NCI-H748 treated with DMSO at 0.1 percent for 48 hours (cell line): ENCODE measurements around the gene CLDN10.
"Not testable (repeated sequence)": the region's sequence is repeated elsewhere in the genome, so short reads cannot be mapped to it uniquely, and the experiment has no call there.

Source experiments
- DNase-seq: peaks from one replicate; lab custom pipeline; 2025; lab: John Stamatoyannopoulos, UW

The CLDN10 gene

DNA sequence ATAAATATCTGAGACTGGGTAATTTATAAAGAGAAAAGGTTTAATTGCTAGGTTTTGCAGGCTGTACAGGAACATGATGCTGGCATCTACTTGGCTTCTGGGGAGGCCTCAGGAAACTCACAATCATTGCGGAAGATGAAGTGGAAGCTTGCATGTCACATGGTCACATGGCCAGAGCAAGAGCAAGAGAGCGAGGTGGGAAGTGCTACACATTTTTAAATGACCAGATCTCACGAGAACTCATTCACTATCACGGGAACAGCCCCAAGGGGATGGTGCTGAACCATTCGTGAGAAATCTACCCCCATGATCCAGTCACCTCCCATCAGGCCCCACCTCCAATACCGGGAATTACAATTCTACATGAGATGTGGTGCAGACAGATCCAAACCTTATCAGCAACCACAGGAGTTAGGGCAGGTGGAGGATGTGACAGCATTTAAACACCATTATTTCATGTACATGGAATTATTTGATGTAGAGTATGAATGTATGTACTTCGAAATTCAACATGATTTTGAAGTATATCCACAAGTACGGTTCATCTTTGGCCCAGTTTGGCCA is 10.5 kb upstream of the CLDN10 start:
- no peak for DNase-seq

DNA sequence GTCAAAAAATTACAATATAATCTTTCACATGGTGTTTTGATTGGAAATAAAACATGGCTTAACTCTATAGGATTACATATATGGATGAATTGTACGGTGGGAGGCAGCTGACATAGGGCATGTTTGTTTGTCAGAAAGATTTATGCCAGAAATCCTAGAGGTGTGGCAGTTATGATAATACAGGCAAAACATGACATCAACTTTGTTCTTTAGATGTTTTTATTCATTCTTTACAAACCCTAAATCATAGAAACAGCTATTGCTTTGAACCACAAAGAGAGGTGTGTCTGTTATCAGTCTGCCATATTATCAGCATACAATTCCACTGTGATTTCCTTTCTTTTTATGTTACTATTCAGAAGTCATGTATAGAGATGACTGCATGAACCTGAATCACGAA is 8.2 kb upstream of the CLDN10 start:
- no peak for DNase-seq

GRCh38 chr13:95546919-95547318 is 5.6 kb upstream of the CLDN10 start:
- DNase-seq: no peak

DNA sequence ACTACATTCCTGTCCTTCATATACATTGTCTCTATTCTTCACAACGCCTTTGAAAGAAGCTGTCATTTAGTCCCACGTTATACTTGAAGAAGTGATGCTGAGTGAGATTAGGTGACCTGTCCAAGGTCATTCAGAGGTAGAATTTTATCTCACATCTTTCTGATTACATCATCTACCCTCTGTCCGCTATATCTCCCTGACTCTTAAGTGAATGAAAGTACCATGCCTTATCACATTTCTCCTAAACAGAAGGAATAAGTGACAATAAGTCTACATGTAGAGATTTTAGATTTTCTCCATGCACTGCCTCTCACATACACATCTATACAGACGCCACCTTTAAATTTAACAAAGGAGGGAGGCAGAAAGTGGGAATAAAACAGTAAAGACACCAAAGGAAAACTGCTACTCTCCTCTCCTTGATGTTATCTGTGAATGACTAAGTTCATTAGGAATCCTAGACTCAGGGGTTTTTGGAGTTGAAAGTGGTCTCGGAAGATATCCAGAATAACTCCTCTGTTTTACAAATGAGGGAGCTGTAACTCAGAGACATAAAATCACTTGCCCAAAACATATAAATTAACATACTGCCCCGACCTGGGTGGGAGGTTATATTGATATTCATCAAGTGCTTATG is 4.9 kb upstream of the CLDN10 start:
- no peak for DNase-seq

GRCh38 chr13:95552208-95552538 is 347 bp upstream of the CLDN10 start:
- no peak for DNase-seq

GRCh38 chr13:95553581-95554385 is 1.3 kb downstream of the CLDN10 start:
- DNase-seq: peak; percentile 32

GRCh38 chr13:95557013-95557412 is 4.5 kb downstream of the CLDN10 start:
- DNase-seq: no peak

GRCh38 chr13:95559100-95559499 is 6.6 kb downstream of the CLDN10 start:
- DNase-seq: peak; percentile 54

GRCh38 chr13:95560387-95560786 is 7.9 kb downstream of the CLDN10 start:
- no peak for DNase-seq

DNA sequence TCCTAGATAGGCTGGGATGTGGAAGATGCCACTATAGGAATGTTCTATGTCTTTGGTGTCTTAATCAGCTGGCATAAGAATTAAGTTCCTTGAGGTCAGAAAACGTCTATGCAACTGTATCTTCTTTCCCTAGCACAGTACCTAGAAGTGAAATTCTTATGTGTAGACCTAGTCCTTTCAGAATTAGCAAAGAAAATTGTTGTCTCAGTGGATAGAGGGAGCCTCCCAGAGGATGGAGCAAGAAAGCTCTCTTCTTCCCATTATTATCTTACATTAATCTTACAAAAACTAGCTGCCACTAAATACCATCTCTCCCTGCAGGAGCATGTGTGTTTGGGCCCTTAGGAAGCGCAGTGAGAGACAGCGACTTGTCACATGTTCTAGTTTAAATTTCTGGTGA is 11.6 kb downstream of the CLDN10 start:
- DNase-seq: no peak

GRCh38 chr13:95564733-95565291 is 12.3 kb downstream of the CLDN10 start:
- no peak for DNase-seq

DNA sequence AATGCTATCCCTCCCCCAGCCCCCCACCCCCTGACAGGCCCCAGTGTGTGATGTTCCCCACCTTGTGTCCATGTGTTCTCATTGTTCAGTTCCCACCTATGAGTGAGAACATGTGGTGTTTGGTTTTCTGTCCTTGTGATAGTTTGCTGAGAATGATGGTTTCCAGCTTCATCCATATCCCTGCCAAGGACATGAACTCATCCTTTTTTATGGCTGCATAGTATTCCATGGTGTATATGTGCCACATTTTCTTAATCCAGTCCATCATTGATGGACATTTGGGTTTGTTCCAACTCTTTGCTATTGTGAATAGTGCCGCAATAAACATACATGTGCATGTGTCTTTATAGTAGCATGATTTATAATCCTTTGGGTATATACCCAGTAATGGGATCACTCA is 13.2 kb downstream of the CLDN10 start:
- DNase-seq: not testable (repeated sequence)

GRCh38 chr13:95568131-95568530 is 15.6 kb downstream of the CLDN10 start:
- no peak for DNase-seq

DNA sequence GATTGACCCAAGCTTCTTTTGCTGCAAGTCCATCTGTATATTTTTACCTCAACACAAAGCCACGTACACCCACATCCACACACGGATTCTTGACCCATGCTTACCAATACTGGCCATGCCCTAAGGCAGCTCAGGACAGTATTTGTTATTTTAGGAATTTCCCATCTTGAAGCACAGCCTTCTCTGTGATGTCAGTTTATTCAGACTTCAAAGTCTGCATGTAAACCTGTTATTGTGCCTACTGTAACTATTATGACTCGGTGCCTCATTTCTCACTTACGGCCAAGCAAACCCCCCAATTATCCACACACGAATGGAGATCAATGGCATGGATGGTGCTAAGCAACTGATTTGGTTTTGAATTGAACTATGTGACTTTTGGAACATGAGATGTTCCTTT is 17.5 kb downstream of the CLDN10 start:
- no peak for DNase-seq

DNA sequence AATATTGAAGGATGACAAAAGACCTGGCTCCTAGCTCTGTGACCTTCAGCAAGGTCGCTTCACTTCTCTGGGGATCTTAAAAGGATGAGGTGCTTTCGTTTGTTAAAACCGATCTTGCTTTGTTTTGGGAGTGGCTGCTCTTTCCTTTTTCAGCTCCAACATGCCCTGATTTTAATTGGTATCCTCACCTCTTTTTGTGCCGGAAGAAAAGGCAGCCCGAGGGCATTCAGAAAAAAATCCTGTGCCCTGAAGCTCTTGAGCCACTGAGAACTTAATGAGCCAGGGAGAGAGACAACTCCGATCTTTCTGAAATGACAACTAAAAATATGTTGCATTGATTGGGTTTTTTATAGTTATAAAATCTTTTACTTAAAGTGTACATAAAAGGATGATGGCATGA is 19.4 kb downstream of the CLDN10 start:
- peak; percentile 57 for DNase-seq

DNA sequence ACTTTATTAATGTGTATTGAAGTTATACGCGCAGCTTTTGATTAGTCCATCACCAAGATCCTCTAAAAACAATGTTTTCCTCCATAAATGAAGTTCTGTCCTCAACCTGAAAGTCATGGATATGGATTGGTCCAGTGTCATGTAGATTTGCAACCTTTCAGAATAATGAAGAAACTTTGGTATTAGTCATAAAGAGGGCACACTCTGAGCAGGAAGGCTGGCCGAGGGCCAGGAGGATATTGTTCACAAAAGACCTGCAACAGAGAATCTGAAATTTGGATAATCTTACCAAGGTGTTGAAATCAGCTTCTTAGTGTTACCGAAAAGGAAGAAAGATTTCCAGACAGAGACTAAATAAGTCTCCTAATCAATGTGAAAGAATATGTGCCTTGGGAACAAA is 20.7 kb downstream of the CLDN10 start:
- no peak for DNase-seq

GRCh38 chr13:95579303-95579702 is 26.8 kb downstream of the CLDN10 start:
- no peak for DNase-seq

- no peak for DNase-seq
Observed at GRCh38 chr13:95585867-95586266, 33.3 kb downstream of the CLDN10 start.

- no peak for DNase-seq
Observed at GRCh38 chr13:95588134-95588533, 35.6 kb downstream of the CLDN10 start.

DNA sequence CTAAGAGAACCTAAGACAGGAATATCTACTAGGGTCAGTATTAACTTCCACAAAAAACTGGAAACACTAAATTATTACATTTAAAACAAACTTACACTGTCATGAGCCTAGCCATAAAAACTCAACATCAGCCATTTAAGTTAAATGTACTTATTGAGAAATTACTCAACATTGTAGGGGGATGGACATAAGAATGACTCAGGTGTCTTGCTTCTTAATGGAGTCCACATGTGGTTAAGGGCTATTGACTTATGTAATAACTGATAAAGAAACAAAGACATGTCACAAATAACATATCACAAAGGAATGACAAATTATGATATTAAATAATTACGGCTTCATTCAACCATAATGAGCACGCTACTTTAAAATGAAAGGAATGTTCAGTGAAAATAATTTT is 36.2 kb downstream of the CLDN10 start:
- no peak for DNase-seq

GRCh38 chr13:95593462-95593861 is 40.9 kb downstream of the CLDN10 start:
- DNase-seq: no peak

DNA sequence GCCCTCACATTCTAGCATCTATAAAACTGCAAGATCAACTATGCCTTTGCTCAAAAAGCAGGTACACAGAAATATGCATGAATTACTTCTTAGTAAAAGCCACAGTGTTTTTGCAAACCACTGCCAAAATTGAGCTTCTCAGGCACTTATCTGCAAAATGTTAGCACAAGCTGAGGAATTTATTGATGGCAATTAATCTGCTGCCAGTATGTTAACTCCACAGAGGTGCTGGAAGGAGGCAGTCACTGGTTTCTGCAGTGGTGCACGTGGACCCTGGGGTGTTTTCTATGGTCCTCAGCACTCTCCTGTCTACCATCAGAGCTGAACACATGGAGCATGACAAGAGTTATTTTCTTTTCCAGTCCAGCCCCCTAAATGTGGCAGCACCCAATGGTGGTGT is 44.2 kb downstream of the CLDN10 start:
- DNase-seq: no peak

DNA sequence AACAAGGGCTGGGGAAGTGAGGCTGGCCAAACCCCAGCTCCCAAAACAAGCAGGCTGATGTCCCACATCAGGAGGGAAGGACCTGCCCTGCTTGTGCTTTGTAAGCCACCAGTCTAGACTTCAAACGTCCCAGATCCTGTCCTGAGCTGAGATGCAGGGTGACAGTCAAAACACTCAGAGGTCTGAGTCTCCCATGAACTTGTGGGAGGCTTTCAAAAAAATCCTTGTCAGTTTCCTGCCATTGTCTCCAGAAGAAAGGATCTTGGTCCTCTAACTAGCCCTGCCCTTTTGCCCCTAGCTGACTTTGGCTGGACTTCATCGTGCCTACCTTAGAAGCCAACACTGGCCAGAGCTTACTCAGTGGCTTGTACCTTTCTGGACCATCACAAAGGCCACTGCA is 48.7 kb downstream of the CLDN10 start:
- DNase-seq: no peak
